ENCODE measurements around the gene SATB2.

Gene SATB2

DNA sequence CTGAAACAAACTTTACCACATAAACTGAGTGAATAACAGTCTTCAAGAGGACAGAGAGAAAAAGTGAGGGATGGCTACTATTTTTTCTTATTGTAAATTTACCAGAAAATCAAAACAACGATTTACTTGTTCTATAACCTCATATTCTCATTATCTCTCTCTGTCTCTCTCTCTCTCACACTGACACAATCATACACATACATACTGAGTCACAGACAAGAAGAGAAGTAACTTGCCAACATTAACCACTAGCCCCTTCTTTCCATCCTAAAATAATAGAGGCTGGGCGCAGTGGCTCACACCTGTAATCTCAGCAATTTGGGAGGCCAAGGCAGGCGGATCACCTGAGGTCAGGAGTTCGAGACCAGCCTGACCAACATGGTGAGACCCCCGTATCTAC is 18.2 kb downstream of the SATB2 start:
- H3K27ac ChIP-seq, result no peak overlapping the region
- TF ChIP-seq, protein P1, sequence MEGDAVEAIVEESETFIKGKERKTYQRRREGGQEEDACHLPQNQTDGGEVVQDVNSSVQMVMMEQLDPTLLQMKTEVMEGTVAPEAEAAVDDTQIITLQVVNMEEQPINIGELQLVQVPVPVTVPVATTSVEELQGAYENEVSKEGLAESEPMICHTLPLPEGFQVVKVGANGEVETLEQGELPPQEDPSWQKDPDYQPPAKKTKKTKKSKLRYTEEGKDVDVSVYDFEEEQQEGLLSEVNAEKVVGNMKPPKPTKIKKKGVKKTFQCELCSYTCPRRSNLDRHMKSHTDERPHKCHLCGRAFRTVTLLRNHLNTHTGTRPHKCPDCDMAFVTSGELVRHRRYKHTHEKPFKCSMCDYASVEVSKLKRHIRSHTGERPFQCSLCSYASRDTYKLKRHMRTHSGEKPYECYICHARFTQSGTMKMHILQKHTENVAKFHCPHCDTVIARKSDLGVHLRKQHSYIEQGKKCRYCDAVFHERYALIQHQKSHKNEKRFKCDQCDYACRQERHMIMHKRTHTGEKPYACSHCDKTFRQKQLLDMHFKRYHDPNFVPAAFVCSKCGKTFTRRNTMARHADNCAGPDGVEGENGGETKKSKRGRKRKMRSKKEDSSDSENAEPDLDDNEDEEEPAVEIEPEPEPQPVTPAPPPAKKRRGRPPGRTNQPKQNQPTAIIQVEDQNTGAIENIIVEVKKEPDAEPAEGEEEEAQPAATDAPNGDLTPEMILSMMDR (IDR thresholded peaks at IDR 0.05), result no peak
- TF ChIP-seq ZFX (IDR thresholded peaks at IDR 0.05; ENCODE audit: borderline replicate concordance), result no peak

DNA sequence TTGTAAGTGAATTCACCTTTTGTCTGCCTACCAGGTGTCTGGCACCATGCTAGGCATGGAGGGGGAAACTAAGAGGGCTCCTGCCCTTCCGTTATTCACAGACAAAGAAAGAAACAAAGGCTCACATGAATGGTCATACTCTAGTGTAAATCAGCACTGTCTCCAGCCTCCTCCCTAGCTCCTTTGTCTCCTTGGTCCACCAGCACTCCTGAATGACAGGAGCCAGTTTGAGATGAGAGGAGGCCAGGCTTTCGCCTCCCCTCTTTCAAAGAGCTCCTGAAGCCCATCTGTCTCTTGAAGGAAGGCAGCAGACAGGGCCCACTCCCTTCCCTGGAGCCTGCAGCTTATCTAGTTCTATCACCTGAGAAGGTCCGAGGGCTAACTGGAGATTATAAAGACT is 18.7 kb downstream of the SATB2 start:
- H3K27ac ChIP-seq, result no peak overlapping the region
- TF ChIP-seq ZFX (IDR thresholded peaks at IDR 0.05; ENCODE audit: borderline replicate concordance), result no peak
- TF ChIP-seq, protein P1 (IDR thresholded peaks at IDR 0.05), result no peak

DNA sequence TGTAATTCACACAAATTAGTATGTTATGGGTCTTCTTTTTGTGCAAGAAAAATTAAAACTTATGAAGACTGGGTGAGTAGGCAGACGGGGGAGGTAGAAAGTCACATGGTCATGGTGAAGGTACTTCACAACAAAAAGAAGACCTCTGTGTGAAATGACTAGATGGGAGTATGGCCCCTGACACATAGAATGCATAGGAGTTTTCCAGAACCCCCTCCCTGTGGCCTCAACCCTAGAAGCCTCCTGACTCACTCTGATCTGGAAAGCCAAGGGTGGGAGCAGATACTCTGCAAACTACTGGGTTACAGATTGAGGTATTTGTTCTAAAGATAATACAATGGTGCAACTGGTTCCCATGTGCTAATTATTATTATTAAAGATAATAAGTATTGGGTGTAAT is 23.2 kb downstream of the SATB2 start:
- TF ChIP-seq, protein P1 (IDR thresholded peaks at IDR 0.05), result no peak
- TF ChIP-seq ZFX (IDR thresholded peaks at IDR 0.05; ENCODE audit: borderline replicate concordance), result no peak
- no peak overlapping the region for H3K27ac ChIP-seq

DNA sequence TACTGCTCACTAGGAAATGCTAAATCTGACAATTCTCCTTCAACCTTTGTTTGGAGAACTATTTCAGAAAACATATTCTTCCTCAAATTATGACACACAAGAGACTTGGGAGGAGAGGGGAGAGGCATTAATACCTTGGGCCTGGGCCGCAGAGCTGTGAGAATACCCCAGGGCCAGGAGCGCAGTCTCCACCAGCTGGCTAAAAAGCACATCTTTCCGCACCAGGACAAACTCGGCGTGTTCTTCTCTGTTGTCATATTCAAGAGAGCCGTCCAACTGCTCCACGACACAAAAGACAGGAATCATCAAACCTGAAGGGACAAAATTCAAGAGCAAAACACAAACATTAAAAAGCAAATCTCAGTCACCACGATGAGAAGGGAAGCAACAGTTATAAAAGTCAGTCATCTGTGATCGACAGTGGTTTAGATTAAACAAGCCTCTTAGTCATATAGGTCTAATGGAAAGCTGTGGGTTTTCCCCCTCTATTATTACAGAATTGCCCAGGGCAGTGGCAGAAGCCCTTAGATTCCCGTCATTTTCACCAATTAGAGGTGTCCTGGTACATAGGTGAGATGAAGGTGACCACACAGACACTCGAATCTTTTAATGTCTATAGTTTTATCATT is 24.4 kb downstream of the SATB2 start:
- TF ChIP-seq, protein P1 (IDR thresholded peaks at IDR 0.05), result no peak
- no peak for TF ChIP-seq ZFX (IDR thresholded peaks at IDR 0.05; ENCODE audit: borderline replicate concordance)

DNA sequence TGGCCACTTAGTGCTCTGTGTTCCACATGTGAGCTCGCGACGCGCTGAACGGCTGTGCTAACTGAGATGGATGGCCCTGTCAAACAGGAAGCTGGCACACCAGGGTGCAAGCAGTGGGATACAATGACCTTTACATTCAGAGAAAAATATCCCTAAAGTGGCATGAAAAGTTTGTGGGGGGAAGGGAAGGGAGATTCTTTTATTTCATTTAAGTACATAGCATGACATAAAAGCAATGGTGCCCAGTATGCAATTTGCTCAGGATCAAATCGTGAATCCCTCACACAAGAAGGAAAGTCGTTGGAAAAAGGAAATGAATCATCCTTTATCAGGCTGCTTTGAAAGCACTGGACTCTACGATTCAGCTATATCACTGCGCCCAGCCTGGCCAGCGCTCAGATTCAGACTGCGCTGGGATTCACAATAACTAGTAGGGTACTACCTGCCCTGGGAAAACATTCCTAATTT is 26.0 kb downstream of the SATB2 start:
- TF ChIP-seq, protein P1 (IDR thresholded peaks at IDR 0.05), result no peak
- TF ChIP-seq ZFX (IDR thresholded peaks at IDR 0.05; ENCODE audit: borderline replicate concordance), result no peak
- H3K27ac ChIP-seq, result no peak overlapping the region

More for the DNA sequence above, 24.4 kb downstream of the SATB2 start:
- no peak overlapping the region for H3K27ac ChIP-seq

DNA sequence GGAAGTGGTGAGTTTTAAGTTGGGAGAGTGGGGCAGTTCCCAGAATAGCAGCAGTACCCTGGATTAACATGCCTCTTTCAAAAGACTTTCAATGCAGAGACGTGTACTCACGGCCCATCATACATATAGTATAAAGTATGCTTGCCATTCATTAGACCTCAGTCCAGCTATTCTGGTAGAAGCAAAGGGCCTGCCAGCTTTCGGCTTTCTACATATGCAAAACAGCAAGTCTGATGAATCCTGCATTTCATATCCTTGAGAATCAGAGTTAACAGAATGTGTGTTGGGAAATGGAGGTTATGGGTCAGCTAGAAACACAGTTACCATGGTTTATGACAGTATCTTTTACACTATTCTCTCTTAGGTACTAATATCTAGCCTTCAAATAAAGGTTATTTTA is 27.5 kb downstream of the SATB2 start:
- H3K27ac ChIP-seq, result no peak overlapping the region
- TF ChIP-seq, protein P1 (IDR thresholded peaks at IDR 0.05), result no peak
- TF ChIP-seq ZFX (IDR thresholded peaks at IDR 0.05; ENCODE audit: borderline replicate concordance), result no peak

DNA sequence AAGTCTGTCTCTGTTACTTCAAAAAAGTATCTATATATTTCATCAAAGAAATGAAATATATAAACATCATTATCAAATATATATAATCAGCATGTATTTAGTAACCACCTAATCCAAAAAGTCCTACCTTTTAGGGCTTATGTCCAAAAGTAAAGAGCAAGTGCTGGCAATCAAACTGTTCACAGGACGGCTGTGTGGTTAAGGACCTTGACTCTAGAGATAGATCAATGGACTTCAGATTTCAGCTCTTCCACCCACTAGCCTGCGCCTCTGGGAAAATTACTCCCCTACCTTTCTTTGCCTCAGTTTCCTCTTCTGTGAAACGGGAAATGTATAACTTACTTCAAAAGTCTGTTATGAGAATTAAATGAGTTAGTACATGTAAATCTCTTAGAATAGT is 29.4 kb downstream of the SATB2 start:
- TF ChIP-seq, protein P1 (IDR thresholded peaks at IDR 0.05), result no peak
- H3K27ac ChIP-seq, result no peak overlapping the region
